Measurements from ENCODE around the gene SOX6. TPM values are rescaled to one million over a fixed set of nuclear protein-coding genes. Genes with fewer than 3 reads are reported as not detected.

The SOX6 gene
- total RNA-seq, 4 donors from 2014 or later, result 17.9 to 27.9 (median 23.3) TPM

DNA sequence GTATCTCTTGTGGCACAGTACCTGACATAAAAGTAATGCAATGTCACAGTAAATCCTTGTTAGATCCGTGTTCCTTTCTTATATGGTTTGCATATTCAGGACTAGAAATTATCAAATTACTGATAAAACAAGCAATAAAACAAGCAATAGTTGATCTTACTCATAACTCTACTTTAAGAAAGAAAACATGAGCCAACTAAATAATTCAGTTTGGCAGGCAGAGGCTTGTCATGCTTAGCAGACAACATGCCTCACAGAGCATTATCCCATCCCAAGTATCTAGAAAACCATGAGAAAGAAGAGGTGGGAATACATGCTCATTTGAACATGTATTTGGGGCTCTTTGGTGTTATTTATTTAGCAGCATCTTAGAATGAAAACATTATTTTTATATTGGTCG lies 241.9 kb downstream of the SOX6 start:
- intact Hi-C loops (cut with DNase I), result no loop called here
- Histone ChIP-seq H3K4me3 (replicated peaks in 1 of 3) (no peak overlapping the region), H3K27ac (no peak overlapping the region), H3K4me1 (no peaks in the 10 kb centered on the region), H3K9me3 (no peaks in the 10 kb centered on the region), H3K36me3 (no peaks in the 10 kb centered on the region), H3K27me3 (no peaks in the 10 kb centered on the region)
- no peak for DNase-seq
- TF ChIP-seq POLR2A (IDR thresholded peaks at IDR 0.05), result no peak
- WGBS, 2 donors, result 88 to 92% methylated on average over 2 of the region's 2 CpGs

DNA sequence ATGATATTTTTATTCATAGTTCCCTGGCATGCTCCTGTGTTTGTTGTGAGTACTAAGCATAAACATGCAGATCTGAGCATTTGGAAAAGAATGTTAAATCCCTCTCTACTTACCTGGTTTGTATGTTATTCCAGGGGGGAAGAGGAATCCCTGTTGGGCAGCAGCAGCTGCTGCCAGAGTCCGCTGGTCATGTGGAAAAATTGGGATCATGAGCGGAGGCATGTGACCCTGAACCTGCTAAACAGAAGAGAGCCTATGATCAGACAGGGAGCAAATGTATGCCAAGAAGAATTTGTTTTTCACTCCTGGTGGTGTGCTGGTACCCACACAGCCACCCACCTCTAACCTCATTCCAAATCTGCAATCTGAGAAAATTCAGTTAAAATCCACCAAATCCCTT lies 244.7 kb downstream of the SOX6 start:
- Histone ChIP-seq H3K4me1 (no peaks in the 10 kb centered on the region), H3K27me3 (no peaks in the 10 kb centered on the region), H3K36me3 (no peaks in the 10 kb centered on the region), H3K4me3 (replicated peaks in 1 of 3) (no peak overlapping the region), H3K9me3 (no peaks in the 10 kb centered on the region), H3K27ac (no peak overlapping the region)
- peak; percentile 31 to 37 for DNase-seq
- 65 to 81% methylated on average over 2 of the region's 2 CpGs for whole genome bisulfite sequencing, 2 donors
- intact Hi-C loops (cut with DNase I), result no loop called here
- TF ChIP-seq, protein P1, sequence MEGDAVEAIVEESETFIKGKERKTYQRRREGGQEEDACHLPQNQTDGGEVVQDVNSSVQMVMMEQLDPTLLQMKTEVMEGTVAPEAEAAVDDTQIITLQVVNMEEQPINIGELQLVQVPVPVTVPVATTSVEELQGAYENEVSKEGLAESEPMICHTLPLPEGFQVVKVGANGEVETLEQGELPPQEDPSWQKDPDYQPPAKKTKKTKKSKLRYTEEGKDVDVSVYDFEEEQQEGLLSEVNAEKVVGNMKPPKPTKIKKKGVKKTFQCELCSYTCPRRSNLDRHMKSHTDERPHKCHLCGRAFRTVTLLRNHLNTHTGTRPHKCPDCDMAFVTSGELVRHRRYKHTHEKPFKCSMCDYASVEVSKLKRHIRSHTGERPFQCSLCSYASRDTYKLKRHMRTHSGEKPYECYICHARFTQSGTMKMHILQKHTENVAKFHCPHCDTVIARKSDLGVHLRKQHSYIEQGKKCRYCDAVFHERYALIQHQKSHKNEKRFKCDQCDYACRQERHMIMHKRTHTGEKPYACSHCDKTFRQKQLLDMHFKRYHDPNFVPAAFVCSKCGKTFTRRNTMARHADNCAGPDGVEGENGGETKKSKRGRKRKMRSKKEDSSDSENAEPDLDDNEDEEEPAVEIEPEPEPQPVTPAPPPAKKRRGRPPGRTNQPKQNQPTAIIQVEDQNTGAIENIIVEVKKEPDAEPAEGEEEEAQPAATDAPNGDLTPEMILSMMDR (IDR thresholded peaks at IDR 0.05), result no peak
- TF ChIP-seq POLR2A (IDR thresholded peaks at IDR 0.05), result no peak

- Histone ChIP-seq H3K4me1 (no peaks in the 10 kb centered on the region), H3K4me3 (replicated peaks in 1 of 3) (no peak overlapping the region), H3K27me3 (no peaks in the 10 kb centered on the region), H3K9me3 (no peaks in the 10 kb centered on the region), H3K27ac (no peak overlapping the region), H3K36me3 (no peaks in the 10 kb centered on the region)
- intact Hi-C loops (cut with DNase I), result no loop called here
- TF ChIP-seq, protein P1 (IDR thresholded peaks at IDR 0.05), result no peak
- TF ChIP-seq POLR2A (IDR thresholded peaks at IDR 0.05), result no peak
- no peak for DNase-seq
- 82% methylated on average over 2 of the region's 2 CpGs for WGBS, 2 donors
Observed at GRCh38 chr11:16110886-16111285, 245.5 kb downstream of the SOX6 start.

DNA sequence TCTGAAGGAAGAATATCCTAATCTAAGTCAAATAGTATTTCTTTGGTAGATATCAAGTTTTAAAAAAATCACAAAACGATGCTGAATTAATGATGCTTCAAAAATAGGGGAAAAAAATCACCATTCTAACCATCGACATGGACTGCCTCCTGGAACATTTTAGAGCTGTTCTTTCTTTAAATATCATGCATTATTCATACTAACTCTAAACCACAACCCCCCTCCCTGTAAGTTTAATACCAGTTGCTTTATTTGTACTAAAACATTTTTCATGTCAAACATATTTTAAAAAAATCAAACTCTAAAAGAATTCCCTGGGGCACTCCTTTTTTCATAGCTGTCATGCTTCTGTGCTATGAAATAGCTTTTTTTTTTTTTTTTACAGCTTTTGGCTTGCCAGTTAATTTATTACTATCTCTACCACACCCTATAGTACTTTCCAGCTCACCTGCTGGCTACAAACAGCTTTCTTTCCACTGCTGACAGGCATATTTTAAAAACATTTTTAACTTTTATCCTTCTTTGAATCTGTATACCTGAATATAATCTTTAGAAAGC lies 256.9 kb downstream of the SOX6 start:
- no peak overlapping the region for H3K27ac ChIP-seq
- no peaks in the 10 kb centered on the region for H3K27me3 ChIP-seq
- no peak overlapping the region for H3K4me3 ChIP-seq (replicated peaks in 1 of 3)
- whole genome bisulfite sequencing, 2 donors, result 88 to 89% methylated on average over 2 of the region's 2 CpGs
- no peak for DNase-seq
- H3K4me1 ChIP-seq, result no peaks in the 10 kb centered on the region
- intact Hi-C loops (cut with DNase I), result no loop called here
- H3K9me3 ChIP-seq, result no peaks in the 10 kb centered on the region
- H3K36me3 ChIP-seq, result no peaks in the 10 kb centered on the region
- TF ChIP-seq, protein P1 (IDR thresholded peaks at IDR 0.05), result no peak
- no peak for TF ChIP-seq POLR2A (IDR thresholded peaks at IDR 0.05)

DNA sequence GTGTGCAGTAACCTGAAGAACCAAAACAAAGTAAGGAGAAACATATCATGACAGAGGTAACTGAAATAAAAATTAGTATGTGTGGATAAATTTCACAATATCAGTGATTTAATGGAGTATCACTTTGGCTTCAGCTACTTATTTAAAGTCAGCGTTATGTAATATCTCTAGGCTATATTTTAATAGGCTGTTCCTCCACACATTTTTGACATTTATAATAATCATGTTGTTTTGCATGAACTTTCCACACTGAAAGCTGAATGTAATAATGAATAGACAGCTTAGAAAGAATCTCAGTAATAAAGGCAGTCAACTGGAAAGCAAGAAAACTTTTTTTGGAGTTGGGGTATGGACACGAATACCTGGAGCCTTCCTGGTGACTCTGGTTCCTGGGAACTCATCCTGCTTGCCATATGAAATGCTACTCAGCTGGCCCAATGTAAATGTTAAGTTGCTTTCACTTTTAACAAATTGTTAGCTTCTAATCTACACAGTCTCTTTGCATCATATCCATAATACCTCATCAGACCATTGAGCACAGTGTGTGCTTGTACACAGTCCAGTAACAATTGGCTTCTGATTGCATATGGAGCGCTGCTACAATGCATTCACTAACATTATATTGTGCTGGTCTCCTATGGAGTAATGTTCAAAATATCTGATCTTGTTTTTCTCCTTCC lies 257.7 kb downstream of the SOX6 start:
- no peaks in the 10 kb centered on the region for H3K27me3 ChIP-seq
- H3K36me3 ChIP-seq, result no peaks in the 10 kb centered on the region
- no peak overlapping the region for H3K4me3 ChIP-seq (replicated peaks in 1 of 3)
- no peak for TF ChIP-seq POLR2A (IDR thresholded peaks at IDR 0.05)
- TF ChIP-seq, protein P1 (IDR thresholded peaks at IDR 0.05), result no peak
- intact Hi-C loops (cut with DNase I), result no loop called here
- H3K4me1 ChIP-seq, result no peaks in the 10 kb centered on the region
- WGBS, 2 donors, result 88 to 91% methylated on average over 3 of the region's 3 CpGs
- H3K27ac ChIP-seq, result no peak overlapping the region
- no peaks in the 10 kb centered on the region for H3K9me3 ChIP-seq
- DNase-seq, result no peak
